ENCODE data around the gene NGF.

Gene NGF

DNA sequence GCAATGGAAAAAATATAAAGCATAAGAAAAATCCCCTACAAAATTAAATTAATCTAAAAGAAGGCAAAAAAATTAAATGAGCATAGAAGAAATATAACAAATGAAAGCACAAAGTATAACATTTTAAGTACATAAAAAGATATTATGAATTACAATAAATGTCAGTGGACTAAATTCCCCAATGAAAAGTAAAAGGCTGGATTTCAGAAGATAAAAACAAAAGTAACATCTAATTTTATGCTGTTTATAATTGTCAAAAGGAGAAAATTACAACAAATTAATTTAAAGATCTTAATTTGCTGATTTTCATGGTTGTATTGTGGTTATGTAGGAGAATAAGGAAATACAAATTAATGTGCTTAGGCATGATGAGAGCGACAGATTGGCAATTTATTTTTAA, 92.8 kb downstream of the NGF start:
- Histone ChIP-seq H3K27ac (ENCODE audit: low read length) (no peak overlapping the region), H3K79me2 (ENCODE audit: low read length) (no peaks in the 10 kb centered on the region), H3K9me2 (replicated peaks; ENCODE audit: insufficient read depth, low read length) (no peaks in the 10 kb centered on the region), H3K4me1 (ENCODE audit: low read length) (no peaks in the 10 kb centered on the region), H3K36me3 (replicated peaks; ENCODE audit: insufficient read depth, low read length) (no peaks in the 10 kb centered on the region), H3K4me2 (ENCODE audit: low read depth, low read length) (no peak overlapping the region), H2AFZ (ENCODE audit: low read length) (no peak overlapping the region), H3F3A (ENCODE audit: insufficient read depth, low read length) (no peaks in the 10 kb centered on the region), H3K9ac (ENCODE audit: low read length) (no peak overlapping the region), H4K20me1 (ENCODE audit: insufficient read depth, low read length) (no peaks in the 10 kb centered on the region), H3K9me3 (replicated peaks; ENCODE audit: insufficient read depth, low read length) (no peaks in the 10 kb centered on the region), H3K27me3 (replicated peaks; ENCODE audit: insufficient read depth, low read length) (no peaks in the 10 kb centered on the region), H3K4me3 (ENCODE audit: low read length) (no peak overlapping the region)
- no peak for DNase-seq
- TF ChIP-seq EZH2phosphoT487 (IDR thresholded peaks at IDR 0.05; ENCODE audit: low read length) (no peak), EZH2 (optimal IDR thresholded peaks at IDR 0.05; ENCODE audit: low read depth, low read length) (no peak), CTCF (IDR thresholded peaks at IDR 0.05; ENCODE audit: low read length) (no peak)

DNA sequence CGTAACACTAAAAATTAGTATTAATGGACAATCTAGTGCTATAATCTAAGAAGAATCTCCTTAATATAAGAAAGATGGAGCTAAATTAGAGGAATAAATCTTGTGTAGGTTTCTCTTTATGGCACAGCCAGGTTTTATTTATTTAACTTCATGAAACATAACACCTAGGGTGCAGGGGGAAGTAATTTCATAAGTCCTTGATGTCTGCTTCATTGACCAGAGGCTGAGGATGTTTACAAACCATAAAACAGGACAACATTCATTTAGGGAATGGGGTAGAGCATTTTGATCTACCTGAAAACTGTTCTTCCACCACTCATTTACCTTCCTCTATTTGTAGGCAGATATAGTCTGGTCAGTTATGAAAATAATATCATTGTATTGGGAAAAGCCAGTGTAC, 95.5 kb downstream of the NGF start:
- Histone ChIP-seq H3K9me2 (replicated peaks; ENCODE audit: insufficient read depth, low read length) (no peaks in the 10 kb centered on the region), H3K4me1 (ENCODE audit: low read length) (no peaks in the 10 kb centered on the region), H2AFZ (ENCODE audit: low read length) (no peak overlapping the region), H3K27me3 (replicated peaks; ENCODE audit: insufficient read depth, low read length) (no peaks in the 10 kb centered on the region), H3K4me3 (ENCODE audit: low read length) (no peak overlapping the region), H4K20me1 (ENCODE audit: insufficient read depth, low read length) (no peaks in the 10 kb centered on the region), H3K4me2 (ENCODE audit: low read depth, low read length) (no peak overlapping the region), H3K36me3 (replicated peaks; ENCODE audit: insufficient read depth, low read length) (no peaks in the 10 kb centered on the region), H3K9ac (ENCODE audit: low read length) (no peak overlapping the region), H3F3A (ENCODE audit: insufficient read depth, low read length) (no peaks in the 10 kb centered on the region), H3K9me3 (replicated peaks; ENCODE audit: insufficient read depth, low read length) (no peaks in the 10 kb centered on the region), H3K27ac (ENCODE audit: low read length) (no peak overlapping the region), H3K79me2 (ENCODE audit: low read length) (no peaks in the 10 kb centered on the region)
- no peak for DNase-seq
- TF ChIP-seq CTCF (IDR thresholded peaks at IDR 0.05; ENCODE audit: low read length), result no peak
- TF ChIP-seq EZH2phosphoT487 (IDR thresholded peaks at IDR 0.05; ENCODE audit: low read length), result no peak
- TF ChIP-seq EZH2 (optimal IDR thresholded peaks at IDR 0.05; ENCODE audit: low read depth, low read length), result no peak

DNA sequence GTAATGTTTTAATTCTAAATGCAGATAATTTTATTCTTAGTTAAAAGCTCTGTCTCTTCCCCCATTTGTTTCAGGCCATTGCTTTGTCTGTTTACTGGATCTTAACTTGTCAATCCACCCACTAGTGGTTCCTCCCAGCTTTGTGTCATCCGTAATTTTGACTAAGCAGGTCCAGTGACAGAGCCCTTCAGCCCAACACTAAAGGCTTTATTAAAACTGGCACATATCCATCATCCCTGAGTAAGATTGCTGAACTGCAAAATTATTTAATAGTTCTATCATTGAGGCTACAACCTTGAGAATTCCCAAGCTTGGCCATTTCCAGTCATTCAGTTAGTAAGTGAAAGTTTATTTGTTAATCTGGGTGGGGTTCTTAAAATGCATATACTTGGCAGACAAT, 96.7 kb downstream of the NGF start:
- Histone ChIP-seq H3K4me2 (ENCODE audit: low read depth, low read length) (no peak overlapping the region), H3K9ac (ENCODE audit: low read length) (no peak overlapping the region), H3K27me3 (replicated peaks; ENCODE audit: insufficient read depth, low read length) (no peaks in the 10 kb centered on the region), H3F3A (ENCODE audit: insufficient read depth, low read length) (no peaks in the 10 kb centered on the region), H3K9me2 (replicated peaks; ENCODE audit: insufficient read depth, low read length) (no peaks in the 10 kb centered on the region), H3K4me3 (ENCODE audit: low read length) (no peak overlapping the region), H3K36me3 (replicated peaks; ENCODE audit: insufficient read depth, low read length) (no peaks in the 10 kb centered on the region), H3K27ac (ENCODE audit: low read length) (no peak overlapping the region), H3K9me3 (replicated peaks; ENCODE audit: insufficient read depth, low read length) (no peaks in the 10 kb centered on the region), H2AFZ (ENCODE audit: low read length) (no peak overlapping the region), H4K20me1 (ENCODE audit: insufficient read depth, low read length) (no peaks in the 10 kb centered on the region), H3K4me1 (ENCODE audit: low read length) (no peaks in the 10 kb centered on the region), H3K79me2 (ENCODE audit: low read length) (no peaks in the 10 kb centered on the region)
- no peak for DNase-seq
- TF ChIP-seq EZH2 (optimal IDR thresholded peaks at IDR 0.05; ENCODE audit: low read depth, low read length), result no peak
- no peak for TF ChIP-seq CTCF (IDR thresholded peaks at IDR 0.05; ENCODE audit: low read length)

Data from MM.1S (cell line).